ENCODE results near the gene NAA38.
A peak's percentile ranks its signal among the peaks of the same experiment; 100 is the strongest.

- peak; percentile 17; the same call in 1 of the 2 replicates for TF ChIP-seq CTCF (IDR thresholded peaks at IDR 0.05; ENCODE audit: low read depth, low read length)
- TF ChIP-seq EZH2phosphoT487 (IDR thresholded peaks at IDR 0.05; ENCODE audit: low read depth) = no peak
These were observed 15.9 kb downstream of the NAA38 start for GRCh38 chr17:7841396-7841914.
